GM21825 (cell line): ENCODE measurements around the gene SPTBN1.

ENCODE experiments used
- ATAC-seq: cut with Tn5 transposase; IDR thresholded peaks from one replicate; pipeline ENCODE4 v1.9.1; 2021; ENCODE audit warnings: mild to moderate bottlenecking, moderate library complexity; ENCODE audit not compliant: unreplicated experiment

Gene SPTBN1

GRCh38 chr2:54586494-54586893 lies 130.4 kb downstream of the SPTBN1 start:
- no peak for ATAC-seq

- ATAC-seq = no peak
These were observed 131.3 kb downstream of the SPTBN1 start for GRCh38 chr2:54587171-54588016.

DNA sequence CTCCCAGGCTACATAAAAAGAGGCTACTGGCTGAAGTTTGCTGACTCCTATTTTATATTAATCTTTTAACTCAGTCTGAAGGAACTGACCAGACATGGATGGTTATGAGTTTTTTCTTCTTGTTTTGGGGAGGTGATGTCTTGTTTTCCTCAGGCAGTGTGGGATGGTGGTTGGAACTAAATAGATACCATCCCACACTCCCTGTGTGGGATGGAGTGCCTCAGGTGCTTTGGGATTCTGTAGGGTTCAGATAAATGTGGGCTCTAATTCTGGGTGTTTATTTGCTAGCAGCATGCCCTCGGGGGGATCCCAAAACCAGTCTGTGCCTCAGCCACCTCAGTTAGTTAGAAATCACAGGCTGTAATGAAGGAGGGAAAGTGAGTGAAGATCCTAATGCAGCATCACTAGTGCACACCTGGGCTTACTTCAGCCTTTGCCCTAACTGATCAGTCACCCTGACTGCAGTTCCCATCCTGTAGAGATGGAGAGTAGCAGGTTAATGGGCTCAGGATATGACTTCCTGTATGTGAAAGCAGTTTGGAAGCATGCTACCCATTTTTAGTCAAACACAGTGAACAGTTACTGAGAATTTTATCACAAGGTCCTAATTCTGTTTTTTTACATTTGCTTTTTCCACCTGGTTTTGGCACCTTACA lies 132.2 kb downstream of the SPTBN1 start:
- ATAC-seq = peak; percentile 42

GRCh38 chr2:54589038-54589339 lies 132.9 kb downstream of the SPTBN1 start:
- ATAC-seq = no peak

- ATAC-seq = peak; percentile 51
These were observed 133.5 kb downstream of the SPTBN1 start for GRCh38 chr2:54589340-54590215.

DNA sequence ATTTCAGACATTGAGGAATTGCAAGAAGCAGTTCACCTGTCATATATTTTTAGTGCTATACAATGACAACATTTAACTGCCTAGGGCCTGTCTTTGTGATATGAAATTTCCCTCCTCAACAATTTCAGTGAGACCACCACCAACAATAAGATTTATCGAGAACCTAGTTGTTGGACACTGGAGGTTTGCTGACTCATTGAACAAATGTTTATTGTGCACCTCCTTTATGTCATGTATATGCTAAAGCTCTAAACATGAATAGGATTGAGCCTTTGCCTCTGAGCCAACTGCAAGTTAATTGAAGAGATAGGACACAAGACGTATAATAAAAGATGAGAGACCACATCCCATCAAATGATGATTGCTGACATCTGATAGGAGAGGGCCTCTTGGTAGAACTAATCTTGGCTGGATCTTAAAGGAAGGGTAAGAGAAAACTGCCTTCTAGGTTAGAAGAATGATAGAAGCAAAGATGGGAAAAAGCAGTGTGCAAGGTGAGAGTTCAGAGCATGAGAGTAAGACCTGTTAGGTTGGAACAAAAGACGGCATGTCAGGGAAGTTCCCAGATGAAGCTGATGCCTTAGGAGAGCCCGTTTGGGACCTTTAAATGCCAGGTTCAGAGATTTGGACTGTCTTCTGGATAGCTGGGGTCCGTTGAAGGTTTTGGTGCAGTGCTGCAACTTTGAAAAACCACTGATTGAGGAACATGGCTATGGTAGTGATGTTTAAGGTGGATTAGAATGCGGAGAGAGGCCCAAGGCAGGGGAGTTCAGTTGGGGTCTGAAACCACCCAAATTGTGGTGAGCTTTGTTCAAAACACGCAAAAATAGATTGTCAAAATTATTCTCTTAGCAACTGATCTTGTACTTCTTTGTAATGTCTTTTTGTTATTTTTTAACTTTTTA lies 134.3 kb downstream of the SPTBN1 start:
- ATAC-seq = no peak

DNA sequence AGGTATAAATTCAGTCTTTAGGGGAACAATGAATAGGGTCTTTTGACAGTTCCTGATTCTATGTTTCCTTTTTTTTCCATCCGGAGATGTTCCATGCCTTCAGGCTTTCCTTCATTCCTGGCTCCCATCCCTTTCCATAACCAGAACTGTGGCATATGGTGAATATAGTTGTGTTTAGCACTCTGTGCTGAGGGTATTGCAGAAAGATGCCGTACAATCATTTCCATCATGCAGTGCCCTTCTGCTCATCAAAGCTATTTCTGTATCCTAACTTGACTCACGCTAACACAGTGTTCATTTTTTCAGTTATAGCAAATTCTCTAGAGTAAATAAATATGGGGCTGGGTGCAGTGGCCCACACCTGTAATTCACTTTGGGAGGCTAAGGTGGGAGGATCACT lies 135.4 kb downstream of the SPTBN1 start:
- ATAC-seq = no peak

- ATAC-seq = no peak
These were observed 137.1 kb downstream of the SPTBN1 start for GRCh38 chr2:54593249-54593648.

GRCh38 chr2:54594048-54594447 lies 137.9 kb downstream of the SPTBN1 start:
- ATAC-seq = no peak

DNA sequence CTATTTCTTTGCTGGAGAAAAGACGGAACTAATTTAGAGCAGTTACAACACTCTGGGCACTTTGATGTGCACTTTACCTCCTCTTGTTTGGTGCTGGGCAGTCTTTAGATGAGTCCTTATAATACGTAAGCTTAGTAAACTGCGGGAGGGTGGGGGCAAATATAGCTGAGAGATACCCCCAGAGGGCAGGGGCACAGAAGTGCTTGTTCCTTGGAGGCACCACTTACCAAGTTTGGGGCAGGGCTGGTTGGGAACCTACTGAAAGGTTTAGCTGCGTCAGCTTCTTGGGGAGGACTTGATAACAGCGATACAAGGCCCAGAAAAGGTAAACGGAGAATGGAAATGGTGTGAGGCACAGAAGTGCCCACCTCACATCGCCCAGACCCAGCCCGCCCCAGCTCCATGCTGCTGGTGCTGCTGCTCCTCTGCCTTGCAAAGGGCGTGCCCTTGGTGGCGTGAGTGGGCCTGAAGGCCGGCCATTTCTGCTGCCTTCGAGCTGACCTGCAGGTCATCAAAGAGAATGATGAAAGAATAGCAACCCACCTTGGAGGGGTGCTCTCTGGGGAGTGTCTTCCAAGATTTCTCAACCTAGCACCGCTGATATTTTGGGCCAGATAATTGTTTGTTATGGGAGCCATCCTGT lies 139.2 kb downstream of the SPTBN1 start:
- no peak for ATAC-seq

DNA sequence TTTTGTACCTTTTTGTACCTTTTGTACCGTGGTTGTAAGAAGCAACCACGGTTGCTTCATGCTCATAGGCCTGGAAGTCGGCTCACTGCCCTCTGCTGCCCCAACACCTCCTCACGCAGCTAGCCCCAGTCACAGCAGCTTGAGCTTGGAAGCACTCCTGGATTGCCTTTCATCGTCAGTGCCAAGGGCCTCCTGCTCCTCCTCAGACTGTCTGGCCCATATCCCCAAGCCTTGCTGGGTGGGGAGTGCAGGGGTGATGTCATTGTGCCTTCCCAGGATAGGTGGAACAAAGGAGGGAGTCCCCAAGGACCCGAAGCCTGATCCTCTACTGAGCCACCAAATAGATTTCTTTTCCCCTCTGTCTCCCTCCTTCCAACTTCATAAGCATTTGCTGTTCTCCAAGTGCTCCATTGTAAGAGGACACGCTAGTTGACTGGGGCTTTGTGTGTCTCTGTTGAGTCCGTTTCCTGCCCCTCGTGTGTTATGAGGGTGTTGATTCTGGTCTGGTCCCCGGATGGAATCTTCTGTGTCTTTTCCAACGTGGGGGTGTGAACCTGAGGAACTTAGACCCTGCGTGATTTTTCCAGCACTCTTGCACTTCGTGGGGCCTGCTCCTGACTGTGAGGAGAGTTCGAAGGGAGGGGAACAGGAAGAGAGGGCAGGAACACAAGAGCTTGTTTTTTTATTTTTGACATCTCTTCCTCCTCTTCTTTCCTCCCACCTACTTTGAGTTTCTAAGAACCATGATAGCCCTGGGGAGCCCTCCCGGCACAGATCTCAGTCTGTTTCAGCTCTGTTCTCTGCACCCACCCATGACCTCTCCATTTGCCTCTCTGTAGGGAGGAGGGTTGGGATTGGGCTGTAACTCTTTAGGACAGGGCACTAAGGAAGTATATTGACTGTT lies 140.1 kb downstream of the SPTBN1 start:
- ATAC-seq = no peak

GRCh38 chr2:54597153-54597848 lies 141.2 kb downstream of the SPTBN1 start:
- ATAC-seq = no peak

DNA sequence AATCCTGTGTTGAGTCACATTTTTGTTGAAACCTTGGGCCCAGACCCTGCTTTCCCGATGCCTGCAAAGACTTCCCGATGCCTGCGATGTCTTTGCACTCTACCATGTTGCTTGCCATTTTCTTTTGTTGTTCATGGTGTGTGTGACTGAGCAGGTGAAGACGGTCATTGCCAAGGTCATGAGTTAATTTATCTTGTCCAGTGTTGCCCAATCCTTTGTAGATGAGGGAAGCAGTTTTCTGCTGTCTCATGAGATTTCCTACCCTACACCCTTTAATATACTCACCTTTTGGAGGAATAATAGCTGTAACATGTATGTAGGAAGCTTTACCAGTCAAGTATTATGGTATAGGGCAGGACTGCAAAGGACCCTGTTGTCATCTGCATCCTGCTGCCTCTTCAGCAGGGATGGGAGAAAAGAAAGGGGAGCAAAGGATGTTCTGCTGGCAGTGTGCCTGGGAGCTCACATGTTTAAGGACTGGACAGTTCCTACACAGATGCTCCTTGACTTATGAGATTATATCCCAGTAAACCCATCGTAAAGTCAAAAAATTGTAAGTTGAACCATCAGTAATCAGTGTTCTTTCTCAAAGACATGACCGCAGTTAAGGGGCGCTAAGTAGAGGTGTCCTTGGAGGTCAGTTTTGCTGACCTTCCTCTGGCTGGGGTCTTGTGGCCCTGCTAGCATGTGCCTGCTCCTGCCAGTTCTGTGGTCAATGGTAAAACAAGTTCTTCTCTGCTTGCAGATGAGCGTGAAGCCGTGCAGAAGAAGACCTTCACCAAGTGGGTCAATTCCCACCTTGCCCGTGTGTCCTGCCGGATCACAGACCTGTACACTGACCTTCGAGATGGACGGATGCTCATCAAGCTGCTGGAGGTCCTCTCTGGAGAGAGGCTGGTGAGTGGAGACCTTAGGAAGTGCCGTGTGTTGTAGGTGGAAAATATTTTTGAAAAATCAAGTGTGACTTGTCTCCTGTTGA lies 142.5 kb downstream of the SPTBN1 start:
- no peak for ATAC-seq

- ATAC-seq = no peak
These were observed 143.2 kb downstream of the SPTBN1 start for GRCh38 chr2:54599326-54599710.

- ATAC-seq = no peak
These were observed 143.8 kb downstream of the SPTBN1 start for GRCh38 chr2:54599914-54600313.

GRCh38 chr2:54601339-54601738 lies 145.2 kb downstream of the SPTBN1 start:
- ATAC-seq = no peak

GRCh38 chr2:54602736-54603322 lies 146.7 kb downstream of the SPTBN1 start:
- no peak for ATAC-seq
